Subcutaneous adipose tissue (tissue), 4 donors: ENCODE measurements around the gene ANKS1B. TPM values are rescaled to one million over a fixed set of nuclear protein-coding genes. Genes with fewer than 3 reads are reported as not detected.

Experiments
- total RNA-seq, 4 donors: library from RNA; depleted of rRNA; stranded (reverse); fragments of >200 nt; gene quantifications; one replicate each; pipeline ENCODE4 v1.1.0, GENCODE V29; 2016
- TF ChIP-seq, protein P1 (sequence below): fragments of 450-650 bp; IDR thresholded peaks from one replicate; pipeline ENCODE4 v1.5.1; 2016; ENCODE audit warnings: low read depth, mild to moderate bottlenecking, control low read depth, antibody characterized with exemption, moderate library complexity

Gene ANKS1B
- total RNA-seq, 4 donors from 2014 or later: 4.5 to 15.4 (median 10.1) TPM

DNA sequence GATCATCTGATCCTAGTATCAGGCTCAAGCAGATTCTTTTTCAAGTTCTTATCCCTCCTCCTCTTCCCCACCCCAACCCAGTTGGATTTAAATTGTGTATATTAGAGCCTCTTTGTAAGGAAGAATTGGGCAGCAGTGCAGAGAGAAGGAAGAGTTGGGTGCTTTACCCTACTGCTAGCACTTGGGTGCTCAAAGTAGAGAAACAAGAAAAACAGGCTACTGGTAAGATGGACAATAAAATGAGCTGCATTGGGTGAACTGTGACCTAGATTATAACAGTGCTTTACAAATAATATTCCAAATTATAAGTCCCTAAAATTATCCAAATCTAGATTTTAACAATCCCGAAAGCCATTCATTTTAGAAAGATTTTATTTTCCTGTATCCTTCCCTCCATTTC lies 700.6 kb downstream of the ANKS1B start:
- TF ChIP-seq, protein P1, sequence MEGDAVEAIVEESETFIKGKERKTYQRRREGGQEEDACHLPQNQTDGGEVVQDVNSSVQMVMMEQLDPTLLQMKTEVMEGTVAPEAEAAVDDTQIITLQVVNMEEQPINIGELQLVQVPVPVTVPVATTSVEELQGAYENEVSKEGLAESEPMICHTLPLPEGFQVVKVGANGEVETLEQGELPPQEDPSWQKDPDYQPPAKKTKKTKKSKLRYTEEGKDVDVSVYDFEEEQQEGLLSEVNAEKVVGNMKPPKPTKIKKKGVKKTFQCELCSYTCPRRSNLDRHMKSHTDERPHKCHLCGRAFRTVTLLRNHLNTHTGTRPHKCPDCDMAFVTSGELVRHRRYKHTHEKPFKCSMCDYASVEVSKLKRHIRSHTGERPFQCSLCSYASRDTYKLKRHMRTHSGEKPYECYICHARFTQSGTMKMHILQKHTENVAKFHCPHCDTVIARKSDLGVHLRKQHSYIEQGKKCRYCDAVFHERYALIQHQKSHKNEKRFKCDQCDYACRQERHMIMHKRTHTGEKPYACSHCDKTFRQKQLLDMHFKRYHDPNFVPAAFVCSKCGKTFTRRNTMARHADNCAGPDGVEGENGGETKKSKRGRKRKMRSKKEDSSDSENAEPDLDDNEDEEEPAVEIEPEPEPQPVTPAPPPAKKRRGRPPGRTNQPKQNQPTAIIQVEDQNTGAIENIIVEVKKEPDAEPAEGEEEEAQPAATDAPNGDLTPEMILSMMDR: no peak

DNA sequence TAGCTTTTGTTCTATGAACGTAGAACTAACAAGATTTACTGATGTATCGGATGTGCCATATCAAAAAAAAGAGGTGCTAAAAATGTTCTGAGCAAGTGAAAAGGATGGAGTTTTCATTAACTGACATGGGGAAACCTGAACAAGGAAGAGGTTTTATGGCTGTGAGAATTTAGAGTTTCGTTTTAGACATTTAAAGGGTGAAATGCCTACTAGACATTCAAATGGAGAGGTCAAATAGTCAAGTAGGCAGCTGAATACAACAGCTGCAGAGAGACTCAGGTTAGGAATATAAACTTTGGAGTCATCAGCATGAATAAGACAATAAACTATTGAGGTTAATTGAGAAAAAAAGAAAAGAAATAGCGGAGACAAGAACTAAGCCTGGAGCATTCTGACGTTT lies 702.1 kb downstream of the ANKS1B start:
- TF ChIP-seq, protein P1: no peak

DNA sequence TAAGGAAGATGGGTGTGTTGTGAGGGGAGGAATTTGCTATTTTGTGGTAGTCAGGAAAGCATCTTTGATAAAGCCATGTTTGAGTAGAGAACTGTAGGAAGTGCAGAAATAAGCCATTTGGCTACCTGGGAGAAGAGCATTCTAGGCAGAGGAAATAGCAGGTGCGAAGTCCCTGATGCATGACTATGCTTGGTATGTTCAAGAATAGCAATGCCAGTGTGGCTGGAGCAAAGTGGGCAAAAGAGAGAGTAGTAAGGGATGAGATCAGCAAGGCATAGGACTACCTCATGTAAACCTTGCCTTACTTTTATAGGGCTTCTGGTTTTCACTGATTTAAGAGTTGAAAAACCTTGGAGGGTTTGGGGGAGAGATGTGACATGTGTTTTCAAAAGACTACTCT lies 702.6 kb downstream of the ANKS1B start:
- TF ChIP-seq, protein P1: no peak

DNA sequence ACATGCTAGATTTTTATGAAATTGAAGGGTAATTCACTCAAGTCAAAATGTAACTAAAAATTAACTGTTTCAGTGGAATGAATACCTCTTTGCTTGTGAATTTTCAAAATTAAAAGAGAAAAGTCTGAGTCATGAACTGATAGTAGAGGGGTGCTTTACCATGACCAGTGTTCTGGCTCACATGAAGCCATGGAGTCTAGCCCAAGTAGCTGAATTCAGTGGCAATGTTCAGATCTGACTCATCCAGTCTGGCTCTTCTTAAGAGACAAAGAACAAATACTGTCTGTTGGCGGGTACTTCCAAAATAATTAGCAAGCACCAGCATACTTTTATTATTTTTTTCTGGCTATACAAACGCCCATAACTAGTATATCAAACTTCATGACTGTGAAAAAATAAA lies 703.5 kb downstream of the ANKS1B start:
- TF ChIP-seq, protein P1: no peak

DNA sequence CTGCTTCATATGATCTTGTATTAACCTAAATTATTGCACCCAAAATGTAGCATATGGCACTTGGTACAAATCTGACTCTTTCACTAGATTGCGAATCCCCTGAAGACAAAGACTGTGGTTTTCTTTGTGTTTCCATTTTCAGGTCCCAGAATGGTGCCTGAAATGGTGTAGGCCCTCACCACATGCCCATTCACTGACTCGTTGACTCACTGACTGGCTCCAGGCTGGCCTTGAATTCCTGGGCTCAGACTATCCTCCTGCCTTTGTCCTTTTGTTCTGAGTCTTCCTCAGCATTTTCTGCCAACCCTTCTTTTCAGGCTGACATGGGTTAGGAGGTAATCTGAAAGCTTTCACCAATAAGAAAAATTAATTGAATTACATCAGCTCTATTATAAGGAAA lies 705.8 kb downstream of the ANKS1B start:
- TF ChIP-seq, protein P1: no peak

DNA sequence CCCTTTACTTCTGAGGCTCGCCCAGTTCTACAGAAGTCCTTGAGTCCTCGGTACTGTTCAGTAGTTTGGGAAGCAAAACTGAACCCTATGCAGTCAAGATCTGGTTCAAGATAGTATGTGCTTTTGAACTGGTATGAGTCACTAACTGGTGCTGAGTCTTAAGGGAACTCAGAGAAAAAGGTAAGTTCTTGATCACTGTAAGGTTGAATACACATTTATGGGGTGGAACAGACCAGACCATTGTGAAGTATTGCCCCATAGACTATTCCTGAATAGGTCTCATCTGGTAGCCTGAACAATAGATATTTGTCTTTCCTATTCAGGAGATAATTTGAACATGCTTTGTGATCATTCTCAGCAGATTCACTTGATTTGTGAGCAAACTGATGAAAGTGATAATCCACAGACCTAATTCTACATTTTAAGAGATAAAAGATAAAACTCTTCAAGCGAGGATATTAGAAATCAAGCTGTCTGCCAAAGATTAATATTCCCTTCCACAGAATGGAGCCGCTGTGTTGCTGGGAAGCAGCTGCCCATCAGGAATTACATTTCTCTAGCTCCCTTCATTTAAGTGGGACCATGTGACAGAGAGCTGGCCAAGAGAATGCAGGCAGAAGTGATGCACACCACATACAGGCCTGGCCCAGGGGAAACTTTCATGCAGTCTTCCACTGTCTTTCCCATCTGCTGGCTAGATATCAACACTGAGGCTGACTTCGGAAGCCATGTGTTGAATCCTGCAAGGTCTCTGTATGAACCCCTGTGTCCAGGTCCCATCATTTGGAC lies 707.0 kb downstream of the ANKS1B start:
- TF ChIP-seq, protein P1: no peak

DNA sequence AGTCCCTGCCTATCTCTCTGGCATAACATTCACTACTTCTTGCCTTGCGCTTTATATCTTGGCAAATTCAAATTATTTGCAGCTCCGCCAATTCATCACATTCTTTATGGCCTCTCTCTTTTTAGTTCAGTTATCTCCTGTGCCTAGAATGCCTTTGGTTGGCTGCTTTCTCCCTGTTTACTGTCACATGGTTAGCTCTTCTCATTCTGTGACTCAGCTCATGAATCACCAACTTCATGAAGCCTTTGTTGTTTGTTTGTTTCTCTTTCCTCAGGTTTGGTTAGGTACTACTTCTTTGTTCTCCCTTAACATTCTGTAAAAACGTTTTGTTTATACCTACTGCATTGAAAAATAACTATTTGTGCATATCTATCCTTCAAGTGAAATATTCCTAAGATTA lies 713.7 kb downstream of the ANKS1B start:
- TF ChIP-seq, protein P1: no peak
